ENCODE results near the gene PSKH1. TPM values are rescaled to one million over a fixed set of nuclear protein-coding genes. Genes with fewer than 3 reads are reported as not detected.

Gene PSKH1
- total RNA-seq, 1 experiment from 2014 or later, result 24.2 TPM

DNA sequence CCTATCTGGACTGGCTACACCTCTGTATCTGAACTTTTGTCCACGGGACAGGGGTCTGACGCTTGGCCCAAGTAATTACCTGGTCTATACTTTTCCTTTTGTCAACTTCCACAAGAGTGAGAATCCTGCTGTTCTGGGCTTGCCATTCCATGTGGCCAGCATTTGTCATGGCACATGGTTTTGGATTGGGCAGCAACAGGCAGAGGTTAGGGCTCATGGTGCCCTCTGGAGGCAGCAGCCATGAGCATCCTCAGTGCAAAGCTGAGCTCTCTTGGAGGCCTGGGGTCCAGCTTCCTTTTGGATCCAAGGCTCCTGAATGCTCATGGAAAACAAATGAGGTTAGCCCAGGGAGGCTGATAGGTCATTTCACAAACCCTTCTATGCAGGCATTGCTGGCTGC is 27.7 kb upstream of the PSKH1 start:
- DNase-seq (ENCODE audit: low spot score), result peak; percentile 37

DNA sequence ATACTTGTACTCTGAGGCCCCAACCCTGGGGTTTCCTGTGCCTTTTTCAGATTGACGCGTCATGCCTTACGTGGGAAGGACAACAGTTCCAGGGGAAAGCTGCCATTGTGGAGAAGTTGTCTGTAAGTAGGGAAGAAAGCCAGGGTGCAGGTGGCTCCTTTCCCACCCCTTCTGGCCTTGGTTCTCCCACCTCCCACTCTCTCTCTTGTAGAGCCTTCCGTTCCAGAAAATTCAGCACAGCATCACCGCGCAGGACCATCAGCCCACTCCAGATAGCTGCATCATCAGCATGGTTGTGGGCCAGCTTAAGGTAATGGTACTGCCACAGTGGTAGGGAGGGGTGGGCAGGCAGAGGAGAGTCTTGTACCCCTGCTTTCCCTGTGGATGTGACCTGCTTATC is 24.8 kb upstream of the PSKH1 start:
- Histone ChIP-seq H3K4me1 (ENCODE audit: insufficient read depth, low read length, poor library complexity, severe bottlenecking) (peaks cover 5% of the 10 kb centered on the region), H3K36me3 (ENCODE audit: insufficient read depth, low read length, poor library complexity, severe bottlenecking) (peaks cover 47% of the 10 kb centered on the region), H3K27ac (ENCODE audit: low read depth, low read length, poor library complexity, severe bottlenecking) (no peak overlapping the region), H3K4me3 (ENCODE audit: low read depth, low read length, poor library complexity, severe bottlenecking) (no peak overlapping the region), H3K27me3 (replicated peaks; ENCODE audit: insufficient read depth, low read depth, low read length, poor library complexity) (no peaks in the 10 kb centered on the region), H3K9me3 (ENCODE audit: low read depth, low read length, poor library complexity, severe bottlenecking) (no peaks in the 10 kb centered on the region)
- CTCF ChIA-PET, result no interaction called here
- POLR2A ChIA-PET (ENCODE audit: low non-redundant PET), result no interaction called here
- intact Hi-C loops (cut with micrococcal nuclease; ENCODE audit: unreplicated experiment), result no loop called here
- no peak for DNase-seq (ENCODE audit: low spot score)
- TF ChIP-seq, protein P1, sequence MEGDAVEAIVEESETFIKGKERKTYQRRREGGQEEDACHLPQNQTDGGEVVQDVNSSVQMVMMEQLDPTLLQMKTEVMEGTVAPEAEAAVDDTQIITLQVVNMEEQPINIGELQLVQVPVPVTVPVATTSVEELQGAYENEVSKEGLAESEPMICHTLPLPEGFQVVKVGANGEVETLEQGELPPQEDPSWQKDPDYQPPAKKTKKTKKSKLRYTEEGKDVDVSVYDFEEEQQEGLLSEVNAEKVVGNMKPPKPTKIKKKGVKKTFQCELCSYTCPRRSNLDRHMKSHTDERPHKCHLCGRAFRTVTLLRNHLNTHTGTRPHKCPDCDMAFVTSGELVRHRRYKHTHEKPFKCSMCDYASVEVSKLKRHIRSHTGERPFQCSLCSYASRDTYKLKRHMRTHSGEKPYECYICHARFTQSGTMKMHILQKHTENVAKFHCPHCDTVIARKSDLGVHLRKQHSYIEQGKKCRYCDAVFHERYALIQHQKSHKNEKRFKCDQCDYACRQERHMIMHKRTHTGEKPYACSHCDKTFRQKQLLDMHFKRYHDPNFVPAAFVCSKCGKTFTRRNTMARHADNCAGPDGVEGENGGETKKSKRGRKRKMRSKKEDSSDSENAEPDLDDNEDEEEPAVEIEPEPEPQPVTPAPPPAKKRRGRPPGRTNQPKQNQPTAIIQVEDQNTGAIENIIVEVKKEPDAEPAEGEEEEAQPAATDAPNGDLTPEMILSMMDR (conservative IDR thresholded peaks at IDR 0.05; ENCODE audit: low read depth, low read length), result no peak
- TF ChIP-seq EZH2 (IDR thresholded peaks at IDR 0.05; ENCODE audit: borderline replicate concordance, low read depth, low read length, poor library complexity, severe bottlenecking), result no peak
- no TSS peak for BruUV-seq (replicated peaks)

More for the DNA sequence above, 27.7 kb upstream of the PSKH1 start:
- no peaks in the 10 kb centered on the region for H3K9me3 ChIP-seq (ENCODE audit: low read depth, low read length, poor library complexity, severe bottlenecking)
- H3K27me3 ChIP-seq (replicated peaks; ENCODE audit: insufficient read depth, low read depth, low read length, poor library complexity), result no peaks in the 10 kb centered on the region
- no peak for TF ChIP-seq EZH2 (IDR thresholded peaks at IDR 0.05; ENCODE audit: borderline replicate concordance, low read depth, low read length, poor library complexity, severe bottlenecking)
- TF ChIP-seq, protein P1 (conservative IDR thresholded peaks at IDR 0.05; ENCODE audit: low read depth, low read length), result peak; percentile 28; the same call in 1 of the 2 replicates
- H3K4me1 ChIP-seq (ENCODE audit: insufficient read depth, low read length, poor library complexity, severe bottlenecking), result no peaks in the 10 kb centered on the region
- intact Hi-C loops (cut with micrococcal nuclease; ENCODE audit: unreplicated experiment), result no loop called here
- CTCF ChIA-PET, result interaction anchor here (0.6 to 1.6 kb wide), 4 partner anchors 19 to 384 kb away, joined by 4 to 8 read pairs (median 6); no protein-coding TSS in a partner anchor
- peaks cover 49% of the 10 kb centered on the region for H3K36me3 ChIP-seq (ENCODE audit: insufficient read depth, low read length, poor library complexity, severe bottlenecking)
- H3K4me3 ChIP-seq (ENCODE audit: low read depth, low read length, poor library complexity, severe bottlenecking), result no peak overlapping the region
- POLR2A ChIA-PET (ENCODE audit: low non-redundant PET), result no interaction called here
- H3K27ac ChIP-seq (ENCODE audit: low read depth, low read length, poor library complexity, severe bottlenecking), result no peak overlapping the region
- BruUV-seq (replicated peaks), result no TSS peak

DNA sequence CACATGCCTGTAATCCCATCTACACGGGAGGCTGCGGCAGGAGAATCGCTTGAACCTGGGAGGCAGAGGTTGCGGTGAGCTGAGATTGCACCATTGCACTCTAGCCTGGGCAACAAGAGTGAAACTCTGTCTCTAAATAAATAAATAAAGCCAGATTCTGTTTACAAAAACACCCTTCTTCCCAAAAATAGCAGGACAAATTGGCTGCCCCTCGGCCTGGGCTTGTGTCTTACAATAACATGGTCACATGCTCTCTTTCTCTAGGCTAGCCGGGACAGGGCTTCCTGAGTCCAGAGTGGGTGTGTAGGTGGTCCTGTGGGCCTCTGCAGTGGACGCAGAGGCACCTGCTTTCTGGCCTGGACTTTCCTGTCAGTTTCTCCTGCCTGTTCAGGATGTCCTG is 23.4 kb upstream of the PSKH1 start:
- no TSS peak for BruUV-seq (replicated peaks)
- DNase-seq (ENCODE audit: low spot score), result no peak
- POLR2A ChIA-PET (ENCODE audit: low non-redundant PET), result no interaction called here
- CTCF ChIA-PET, result no interaction called here
- Histone ChIP-seq H3K4me3 (ENCODE audit: low read depth, low read length, poor library complexity, severe bottlenecking) (no peak overlapping the region), H3K4me1 (ENCODE audit: insufficient read depth, low read length, poor library complexity, severe bottlenecking) (peaks cover 13% of the 10 kb centered on the region), H3K36me3 (ENCODE audit: insufficient read depth, low read length, poor library complexity, severe bottlenecking) (peaks cover 44% of the 10 kb centered on the region), H3K9me3 (ENCODE audit: low read depth, low read length, poor library complexity, severe bottlenecking) (no peaks in the 10 kb centered on the region), H3K27ac (ENCODE audit: low read depth, low read length, poor library complexity, severe bottlenecking) (no peak overlapping the region), H3K27me3 (replicated peaks; ENCODE audit: insufficient read depth, low read depth, low read length, poor library complexity) (no peaks in the 10 kb centered on the region)
- TF ChIP-seq EZH2 (IDR thresholded peaks at IDR 0.05; ENCODE audit: borderline replicate concordance, low read depth, low read length, poor library complexity, severe bottlenecking), result no peak
- TF ChIP-seq, protein P1 (conservative IDR thresholded peaks at IDR 0.05; ENCODE audit: low read depth, low read length), result no peak
- intact Hi-C loops (cut with micrococcal nuclease; ENCODE audit: unreplicated experiment), result no loop called here

All from A673 (cell line).